ENCODE results near the gene MLH1. TPM values are rescaled to one million over a fixed set of nuclear protein-coding genes. Genes with fewer than 3 reads are reported as not detected.

MLH1 gene
- polyA plus RNA-seq, 1 of the 3 experiments (the other 2 are of a cell fraction) = 24.0 TPM

DNA sequence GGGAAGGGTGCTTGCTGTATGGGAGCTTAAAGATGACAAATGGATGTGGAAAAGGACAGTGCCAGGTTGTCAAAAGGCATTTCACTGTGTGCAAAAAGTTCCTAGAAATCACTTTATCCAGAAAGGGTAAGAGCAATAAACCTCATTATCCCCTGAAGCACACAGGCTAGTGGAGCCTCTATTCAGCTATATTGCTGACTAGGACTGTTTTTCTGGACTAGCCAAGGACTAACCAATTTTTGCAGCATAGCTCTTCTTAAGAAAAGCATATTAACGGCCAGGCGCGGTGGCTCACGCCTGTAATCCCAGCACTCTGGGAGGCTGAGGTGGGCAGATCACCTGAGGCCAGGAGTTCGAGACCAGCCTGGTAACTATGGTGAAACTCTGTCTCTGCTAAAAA, 64.8 kb downstream of the MLH1 start:
- Histone ChIP-seq H3K36me3 (replicated peaks in 1 of 2; ENCODE audit: control insufficient read depth in 1 of 2, insufficient read depth in 2 of 2, low read length in 1 of 2) (peaks cover 54 to 63% of the 10 kb centered on the region in 2 experiments), H3K27me3 (ENCODE audit: insufficient read depth) (no peaks in the 10 kb centered on the region), H3F3A (replicated peaks; ENCODE audit: insufficient read depth) (peaks cover 23% of the 10 kb centered on the region), H3K9me2 (no peaks in the 10 kb centered on the region), H3K27ac (ENCODE audit: low read depth in 2 of 2, low read length in 1 of 2) (no peak overlapping the region), H3K4me2 (no peak overlapping the region), H3K9ac (no peak overlapping the region), H4K20me1 (ENCODE audit: insufficient read depth) (no peaks in the 10 kb centered on the region), H2AFZ (ENCODE audit: low read depth) (no peak overlapping the region), H3K4me1 (ENCODE audit: control insufficient read depth in 1 of 2, insufficient read depth in 2 of 2, low read depth in 1 of 2, low read length in 1 of 2) (peaks cover 3 to 25% of the 10 kb centered on the region in 2 experiments), H3K79me2 (ENCODE audit: insufficient read depth) (no peaks in the 10 kb centered on the region), H3K4me3 (ENCODE audit: low read depth in 2 of 2, low read length in 1 of 2) (no peak overlapping the region), H3K9me3 (no peaks in the 10 kb centered on the region)
- TF ChIP-seq FOXJ3 (CRISPR knock-in tag; IDR thresholded peaks at IDR 0.05) = no peak
- TF ChIP-seq, protein P1, sequence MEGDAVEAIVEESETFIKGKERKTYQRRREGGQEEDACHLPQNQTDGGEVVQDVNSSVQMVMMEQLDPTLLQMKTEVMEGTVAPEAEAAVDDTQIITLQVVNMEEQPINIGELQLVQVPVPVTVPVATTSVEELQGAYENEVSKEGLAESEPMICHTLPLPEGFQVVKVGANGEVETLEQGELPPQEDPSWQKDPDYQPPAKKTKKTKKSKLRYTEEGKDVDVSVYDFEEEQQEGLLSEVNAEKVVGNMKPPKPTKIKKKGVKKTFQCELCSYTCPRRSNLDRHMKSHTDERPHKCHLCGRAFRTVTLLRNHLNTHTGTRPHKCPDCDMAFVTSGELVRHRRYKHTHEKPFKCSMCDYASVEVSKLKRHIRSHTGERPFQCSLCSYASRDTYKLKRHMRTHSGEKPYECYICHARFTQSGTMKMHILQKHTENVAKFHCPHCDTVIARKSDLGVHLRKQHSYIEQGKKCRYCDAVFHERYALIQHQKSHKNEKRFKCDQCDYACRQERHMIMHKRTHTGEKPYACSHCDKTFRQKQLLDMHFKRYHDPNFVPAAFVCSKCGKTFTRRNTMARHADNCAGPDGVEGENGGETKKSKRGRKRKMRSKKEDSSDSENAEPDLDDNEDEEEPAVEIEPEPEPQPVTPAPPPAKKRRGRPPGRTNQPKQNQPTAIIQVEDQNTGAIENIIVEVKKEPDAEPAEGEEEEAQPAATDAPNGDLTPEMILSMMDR (IDR thresholded peaks at IDR 0.05) = no peak
- no peak for TF ChIP-seq TAF1 (IDR thresholded peaks at IDR 0.05; ENCODE audit: borderline replicate concordance, low read depth, low read length)
- no peak for TF ChIP-seq EZH2phosphoT487 (IDR thresholded peaks at IDR 0.05; ENCODE audit: borderline replicate concordance, low read depth)
- no peak for TF ChIP-seq MEF2A (IDR thresholded peaks at IDR 0.05; ENCODE audit: borderline replicate concordance, low read depth)
- TF ChIP-seq POLR2AphosphoS5 (IDR thresholded peaks at IDR 0.05; ENCODE audit: low read depth, low read length) = no peak
- no peak for DNase-seq
- ChIA-PET POLR2A (no interaction called here), CTCF (interaction anchor here (1.0 to 1.2 kb wide), 2 partner anchors 13 to 163 kb away, joined by 3 read pairs; no protein-coding TSS in a partner anchor)
- WGBS (ENCODE audit: low lambda C conversion rate) = 96% methylated on average over 5 of the region's 5 CpGs

DNA sequence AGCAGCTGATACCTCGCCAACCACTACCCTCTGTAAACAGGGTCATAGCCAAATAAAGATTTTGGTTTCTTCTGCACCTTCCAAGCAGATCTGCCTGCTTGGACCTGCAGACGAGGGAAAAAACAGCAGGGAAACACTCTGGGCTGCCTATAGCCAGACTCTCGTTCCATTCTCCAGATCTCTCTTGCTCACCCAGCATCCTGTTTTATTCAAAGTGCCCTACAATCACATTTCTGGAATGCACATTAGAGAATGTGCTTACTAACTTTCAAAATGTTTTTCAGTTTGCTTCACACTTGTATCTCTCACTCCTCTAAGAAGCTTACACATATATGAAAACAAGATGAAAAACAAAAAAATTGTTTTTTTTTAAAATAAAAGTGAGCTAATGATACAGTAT, 71.4 kb downstream of the MLH1 start:
- Histone ChIP-seq H3K27ac (ENCODE audit: low read depth in 2 of 2, low read length in 1 of 2) (no peak overlapping the region; a peak in 1 of 4 replicates), H3K4me1 (ENCODE audit: control insufficient read depth in 1 of 2, insufficient read depth in 2 of 2, low read depth in 1 of 2, low read length in 1 of 2) (peaks cover 0 to 8% of the 10 kb centered on the region in 2 experiments; a peak in 1 of 4 replicates), H3K4me3 (ENCODE audit: low read depth in 2 of 2, low read length in 1 of 2) (no peak overlapping the region), H3K9ac (no peak overlapping the region), H3K79me2 (ENCODE audit: insufficient read depth) (no peaks in the 10 kb centered on the region), H3K9me3 (no peaks in the 10 kb centered on the region), H3K4me2 (no peak overlapping the region), H3K9me2 (no peaks in the 10 kb centered on the region), H4K20me1 (ENCODE audit: insufficient read depth) (no peaks in the 10 kb centered on the region), H3F3A (replicated peaks; ENCODE audit: insufficient read depth) (no peaks in the 10 kb centered on the region), H3K36me3 (replicated peaks in 1 of 2; ENCODE audit: control insufficient read depth in 1 of 2, insufficient read depth in 2 of 2, low read length in 1 of 2) (peaks cover 52 to 60% of the 10 kb centered on the region in 2 experiments), H2AFZ (ENCODE audit: low read depth) (no peak overlapping the region), H3K27me3 (ENCODE audit: insufficient read depth) (no peaks in the 10 kb centered on the region)
- TF ChIP-seq EZH2phosphoT487 (IDR thresholded peaks at IDR 0.05; ENCODE audit: borderline replicate concordance, low read depth) (no peak), GATA2 (CRISPR knock-in tag; IDR thresholded peaks at IDR 0.05) (no peak), NFIC (IDR thresholded peaks at IDR 0.05; ENCODE audit: borderline replicate concordance) (no peak), JUND (IDR thresholded peaks at IDR 0.05) (no peak), MXI1 (IDR thresholded peaks at IDR 0.05; ENCODE audit: low read depth, low read length) (no peak), MEF2A (IDR thresholded peaks at IDR 0.05; ENCODE audit: borderline replicate concordance, low read depth) (no peak), YY1 (IDR thresholded peaks at IDR 0.05; ENCODE audit: low read depth) (no peak), FOSL2 (IDR thresholded peaks at IDR 0.05; ENCODE audit: borderline replicate concordance, low read depth) (no peak), RXRA (IDR thresholded peaks at IDR 0.05; ENCODE audit: borderline replicate concordance, low read depth) (no peak)
- TF ChIP-seq, protein P2, sequence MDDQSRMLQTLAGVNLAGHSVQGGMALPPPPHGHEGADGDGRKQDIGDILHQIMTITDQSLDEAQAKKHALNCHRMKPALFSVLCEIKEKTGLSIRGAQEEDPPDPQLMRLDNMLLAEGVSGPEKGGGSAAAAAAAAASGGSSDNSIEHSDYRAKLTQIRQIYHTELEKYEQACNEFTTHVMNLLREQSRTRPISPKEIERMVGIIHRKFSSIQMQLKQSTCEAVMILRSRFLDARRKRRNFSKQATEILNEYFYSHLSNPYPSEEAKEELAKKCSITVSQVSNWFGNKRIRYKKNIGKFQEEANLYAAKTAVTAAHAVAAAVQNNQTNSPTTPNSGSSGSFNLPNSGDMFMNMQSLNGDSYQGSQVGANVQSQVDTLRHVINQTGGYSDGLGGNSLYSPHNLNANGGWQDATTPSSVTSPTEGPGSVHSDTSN (IDR thresholded peaks at IDR 0.05) = no peak
- 91% methylated on average over 3 of the region's 3 CpGs for WGBS (ENCODE audit: low lambda C conversion rate)
- POLR2A ChIA-PET = no interaction called here
- DNase-seq = no peak
- CTCF ChIA-PET = interaction anchor here (1.0 kb wide), 1 partner anchor 73 kb away, joined by 4 read pairs; no protein-coding TSS in a partner anchor
